ENCODE data around the gene AMACR. TPM values are rescaled to one million over a fixed set of nuclear protein-coding genes. Genes with fewer than 3 reads are reported as not detected.

AMACR gene
- total and polyA plus RNA-seq, 9 of the 15 experiments (the other 6 are each of a cell fraction or from before 2014, with no cell fraction given): 0.72 to 4.6 (median 4.0) TPM

- TF ChIP-seq CHAMP1 (IDR thresholded peaks at IDR 0.05) (no peak), EWSR1 (IDR thresholded peaks at IDR 0.05; ENCODE audit: borderline replicate concordance, low read depth, partially characterized antibody) (no peak), IRF1 (CRISPR knock-in tag; IDR thresholded peaks at IDR 0.05; ENCODE audit: borderline replicate concordance) (no peak), ZNF140 (CRISPR knock-in tag; IDR thresholded peaks at IDR 0.05) (no peak), HCFC1 (IDR thresholded peaks at IDR 0.05; ENCODE audit: low read depth, low read length) (no peak; the same call in 1 of the 2 replicates), ZBTB8A (IDR thresholded peaks at IDR 0.05; ENCODE audit: partially characterized antibody) (no peak), CBFB (CRISPR knock-in tag; IDR thresholded peaks at IDR 0.05) (peak; percentile 55; the same call in 1 of the 2 replicates), CBX1 (IDR thresholded peaks at IDR 0.05; ENCODE audit: low read depth) (peak; percentile 63; the same call in 1 of the 2 replicates), ZNF12 (CRISPR knock-in tag; IDR thresholded peaks at IDR 0.05) (peak; percentile 61; the same call in 1 of the 2 replicates), PREB (CRISPR knock-in tag; IDR thresholded peaks at IDR 0.05) (no peak), ZNF436 (CRISPR knock-in tag; IDR thresholded peaks at IDR 0.05) (no peak), NBN (IDR thresholded peaks at IDR 0.05; ENCODE audit: low read depth) (peak; percentile 45; the same call in 1 of the 2 replicates), ZNF639 (CRISPR knock-in tag; conservative IDR thresholded peaks at IDR 0.05 in 1 of 2, IDR thresholded peaks at IDR 0.05 in 1 of 2) (peak in 1 of 2 experiments; percentile 81; a peak in 2 of 4 replicates), KLF10 (CRISPR knock-in tag; IDR thresholded peaks at IDR 0.05) (no peak), USF2 (CRISPR knock-in tag; IDR thresholded peaks at IDR 0.05) (no peak), HES1 (IDR thresholded peaks at IDR 0.05; ENCODE audit: low read depth) (peak; percentile 62; the same call in 1 of the 2 replicates), STAG1 (CRISPR knock-in tag; IDR thresholded peaks at IDR 0.05; ENCODE audit: borderline replicate concordance) (no peak), ZNF445 (CRISPR knock-in tag; IDR thresholded peaks at IDR 0.05; ENCODE audit: low read depth) (no peak), ZNF165 (CRISPR knock-in tag; IDR thresholded peaks at IDR 0.05; ENCODE audit: borderline replicate concordance) (no peak)
Observed at GRCh38 chr5:34007621-34008600, at the start of gene AMACR (continued).

Data from K562 (cell line).